SK-N-SH (cell line): ENCODE results near the gene TAPBP. TPM values are rescaled to one million over a fixed set of nuclear protein-coding genes. Genes with fewer than 3 reads are reported as not detected.
"Not testable (repeated sequence)": the region's sequence is repeated elsewhere in the genome, so short reads cannot be mapped to it uniquely, and the experiment has no call there.

Source experiments
- CTCF ChIA-PET: fragments of 300-600, 350-600 bp; formaldehyde crosslinking; extraction: SDS; loops from one replicate; lab custom pipeline; 2021; lab: Yijun Ruan, JAX
- POLR2A ChIA-PET: fragments of 350-600 bp; sonication (Branson Sonifier 250); formaldehyde crosslinking; extraction: SDS; loops from one replicate; lab custom pipeline; 2020; ENCODE audit warnings: antibody characterized with exemption, inconsistent platforms; lab: Yijun Ruan, JAX
- DNase-seq: peaks from one replicate; pipeline ENCODE4 v3.0.0; 2012
- H2AFZ ChIP-seq: fragments of 200-600 bp; sonication (generic); 2 replicates; pipeline ENCODE4 v1.8.1; 2016; ENCODE audit warnings: antibody characterized with exemption, mild to moderate bottlenecking, low read depth
- H3F3A ChIP-seq: fragments of 200-600 bp; sonication (generic); replicated peaks from 2 replicates; pipeline ENCODE3; 2016; ENCODE audit warnings: antibody characterized with exemption, mild to moderate bottlenecking; ENCODE audit not compliant: insufficient read depth
- H3K27ac ChIP-seq, 2 experiments: fragments of 200-500 bp in 1 of 2; fragments of 200-600 bp in 1 of 2; sonication (Bioruptor generic) in 1 of 2; sonication (generic), shearing (Covaris generic) in 1 of 2; 2 replicates each; pipeline versions ENCODE4 v1.5.1 to v1.6.1; 2014 to 2016; ENCODE audit warnings: low read depth in 2 of 2, inconsistent platforms in 1 of 2, low read length in 1 of 2, mild to moderate bottlenecking in 1 of 2, mixed read lengths in 1 of 2
- H3K27me3 ChIP-seq: fragments of 200-600 bp; sonication (generic), shearing (Covaris generic); 2 replicates; pipeline ENCODE4 v1.6.1; 2016; ENCODE audit warnings: mixed run types; ENCODE audit not compliant: insufficient read depth
- H3K36me3 ChIP-seq, 2 experiments: fragments of 200-500 bp in 1 of 2; fragments of 200-600 bp in 1 of 2; sonication (Bioruptor generic) in 1 of 2; sonication (generic) in 1 of 2; replicated peaks in 1 of 2; 2 replicates each; pipeline versions ENCODE3 to v1.5.1; 2014 to 2016; ENCODE audit warnings: low read length in 1 of 2, mild to moderate bottlenecking in 1 of 2; ENCODE audit not compliant: insufficient read depth in 2 of 2, control insufficient read depth in 1 of 2
- H3K4me1 ChIP-seq, 2 experiments: fragments of 200-500 bp in 1 of 2; fragments of 200-600 bp in 1 of 2; sonication (Bioruptor generic) in 1 of 2; sonication (generic), shearing (Covaris generic) in 1 of 2; 2 replicates each; pipeline versions ENCODE4 v1.5.1 to v1.6.1; 2014 to 2016; ENCODE audit warnings: low read depth in 1 of 2, low read length in 1 of 2, mixed run types in 1 of 2; ENCODE audit not compliant: insufficient read depth in 2 of 2, control insufficient read depth in 1 of 2
- H3K4me2 ChIP-seq: fragments of 200-600 bp; sonication (generic), shearing (Covaris generic); 2 replicates; pipeline ENCODE4 v1.6.1; 2017; ENCODE audit warnings: mixed run types
- H3K4me3 ChIP-seq, 2 experiments: fragments of 200-500 bp in 1 of 2; fragments of 200-600 bp in 1 of 2; sonication (Bioruptor generic) in 1 of 2; sonication (generic), shearing (Covaris generic) in 1 of 2; 2 replicates each; pipeline versions ENCODE4 v1.5.1 to v1.8.1; 2014 to 2016; ENCODE audit warnings: low read depth in 2 of 2, inconsistent platforms in 1 of 2, low read length in 1 of 2, mild to moderate bottlenecking in 1 of 2, mixed read lengths in 1 of 2, moderate library complexity in 1 of 2
- H3K79me2 ChIP-seq: fragments of 200-600 bp; sonication (generic); 2 replicates; pipeline ENCODE4 v1.8.1; 2017; ENCODE audit warnings: mild to moderate bottlenecking; ENCODE audit not compliant: insufficient read depth
- H3K9ac ChIP-seq: fragments of 200-600 bp; sonication (generic); 2 replicates; pipeline ENCODE4 v1.6.1; 2017; ENCODE audit warnings: mixed run types
- H3K9me2 ChIP-seq: fragments of 200-600 bp; sonication (generic); 2 replicates; pipeline ENCODE4 v1.6.1; 2017; ENCODE audit warnings: mixed run types
- H3K9me3 ChIP-seq: fragments of 200-600 bp; sonication (generic); 2 replicates; pipeline ENCODE4 v1.6.1; 2017; ENCODE audit warnings: mixed run types, mild to moderate bottlenecking, moderate library complexity
- H4K20me1 ChIP-seq: fragments of 200-600 bp; sonication (generic); 2 replicates; pipeline ENCODE4 v1.6.1; 2017; ENCODE audit warnings: mild to moderate bottlenecking, mixed run types; ENCODE audit not compliant: insufficient read depth
- CHD2 ChIP-seq: fragments of 150-350 bp; IDR thresholded peaks from 2 replicates; pipeline ENCODE4 v1.6.1; 2018; ENCODE audit warnings: low read length; ENCODE audit not compliant: partially characterized antibody
- ELF1 ChIP-seq: IDR thresholded peaks from 2 replicates; pipeline ENCODE4 v1.4.0; 2012
- EP300 ChIP-seq, 2 experiments: IDR thresholded peaks; 2 replicates each; pipeline versions ENCODE4 v1.4.0 to v1.6.1; 2012; ENCODE audit warnings: borderline replicate concordance in 1 of 2, low read depth in 1 of 2, low read length in 1 of 2
- GABPA ChIP-seq: IDR thresholded peaks from 2 replicates; pipeline ENCODE4 v1.4.0; 2012; ENCODE audit warnings: low read depth, mild to moderate bottlenecking
- GATA2 ChIP-seq: sonication (generic); formaldehyde crosslinking; IDR thresholded peaks from 2 replicates; pipeline ENCODE4 v1.5.0; 2020; ENCODE audit warnings: mild to moderate bottlenecking, missing genetic modification reagents
- JUND ChIP-seq: IDR thresholded peaks from 2 replicates; pipeline ENCODE4 v1.4.0; 2012
- MAX ChIP-seq: IDR thresholded peaks from 2 replicates; pipeline ENCODE4 v1.4.0; 2012; ENCODE audit warnings: low read depth
- MXI1 ChIP-seq: IDR thresholded peaks from 2 replicates; pipeline ENCODE4 v1.6.1; 2012; ENCODE audit warnings: mild to moderate bottlenecking, low read depth, low read length, improper control_type of control experiment
- NFIC ChIP-seq: IDR thresholded peaks from 2 replicates; pipeline ENCODE4 v1.4.0; 2012; ENCODE audit warnings: borderline replicate concordance
- POLR2AphosphoS5 ChIP-seq: IDR thresholded peaks from 2 replicates; pipeline ENCODE4 v1.6.1; 2012; ENCODE audit warnings: low read depth, low read length
- SIN3A ChIP-seq: IDR thresholded peaks from 2 replicates; pipeline ENCODE4 v1.6.1; 2012; ENCODE audit warnings: low read depth, mild to moderate bottlenecking, low read length, moderate library complexity, borderline replicate concordance
- SMC3 ChIP-seq: IDR thresholded peaks from 2 replicates; pipeline ENCODE4 v1.6.1; 2012; ENCODE audit warnings: low read depth, low read length, improper control_type of control experiment
- WGBS: methylation state at CpG from one replicate; pipeline ENCODE4 v1.1.6; 2017; ENCODE audit warnings: low lambda C conversion rate; 5-methylcytosine and 5-hydroxymethylcytosine counted together
- polyA plus RNA-seq, 3 experiments: library from polyadenylated mRNA; depleted of rRNA; stranded (reverse); fragments of >200 nt; gene quantifications; 2 replicates each; pipeline ENCODE4 v1.2.3, GENCODE V29; 2012
- TF ChIP-seq, protein P1 (sequence below): fragments of 150-350 bp; IDR thresholded peaks from 2 replicates; pipeline ENCODE4 v1.6.1; 2016; ENCODE audit warnings: mild to moderate bottlenecking, low read depth, low read length

TAPBP gene
- polyA plus RNA-seq, 1 of the 3 experiments (the other 2 are of a cell fraction), result 44.5 TPM

DNA sequence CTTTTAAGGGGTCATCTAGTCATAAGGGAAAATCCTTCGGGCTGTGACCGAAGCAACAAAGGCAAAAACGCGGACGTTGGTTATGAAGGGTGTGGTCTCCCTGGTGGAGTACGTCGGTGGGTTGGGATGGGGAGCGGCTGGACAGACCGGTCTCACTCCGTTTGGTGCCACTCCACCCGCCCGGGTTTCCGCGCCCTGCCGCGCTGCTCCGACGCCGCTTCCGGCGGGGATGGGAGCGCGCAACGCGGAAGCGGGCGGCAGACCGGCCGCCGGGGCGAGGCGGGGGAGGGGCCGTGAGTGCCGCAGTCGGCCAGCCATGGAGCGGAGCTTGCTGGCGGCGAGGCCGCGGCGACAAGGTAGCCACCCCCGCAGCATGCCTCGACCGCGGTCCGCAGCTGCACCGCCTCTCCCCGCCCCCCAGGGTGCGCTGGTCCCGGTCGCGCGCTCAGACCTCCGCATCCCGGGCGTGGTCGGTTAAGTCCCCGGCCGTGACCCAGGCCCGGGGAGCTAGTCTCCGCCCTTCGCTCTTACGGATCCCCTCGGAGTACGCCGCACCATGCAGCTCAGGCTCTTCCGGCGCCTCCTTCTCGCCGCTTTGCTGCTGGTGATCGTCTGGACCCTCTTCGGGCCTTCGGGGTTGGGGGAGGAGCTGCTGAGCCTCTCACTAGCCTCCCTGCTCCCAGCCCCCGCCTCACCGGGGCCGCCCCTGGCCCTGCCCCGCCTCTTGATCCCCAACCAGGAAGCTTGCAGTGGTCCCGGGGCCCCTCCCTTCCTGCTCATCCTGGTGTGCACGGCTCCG lies 36.8 kb downstream of the TAPBP start, which contains the start of gene B3GALT4 (continued):
- TF ChIP-seq CHD2, result peak; percentile 70
- no peak for TF ChIP-seq NFIC
- TF ChIP-seq SIN3A, result peak; percentile 95; the same call in 1 of the 2 replicates
- peak; percentile 12; the same call in 1 of the 2 replicates for TF ChIP-seq JUND
- TF ChIP-seq SMC3, result no peak
- TF ChIP-seq GABPA, result peak; percentile 60
- TF ChIP-seq, protein P1, sequence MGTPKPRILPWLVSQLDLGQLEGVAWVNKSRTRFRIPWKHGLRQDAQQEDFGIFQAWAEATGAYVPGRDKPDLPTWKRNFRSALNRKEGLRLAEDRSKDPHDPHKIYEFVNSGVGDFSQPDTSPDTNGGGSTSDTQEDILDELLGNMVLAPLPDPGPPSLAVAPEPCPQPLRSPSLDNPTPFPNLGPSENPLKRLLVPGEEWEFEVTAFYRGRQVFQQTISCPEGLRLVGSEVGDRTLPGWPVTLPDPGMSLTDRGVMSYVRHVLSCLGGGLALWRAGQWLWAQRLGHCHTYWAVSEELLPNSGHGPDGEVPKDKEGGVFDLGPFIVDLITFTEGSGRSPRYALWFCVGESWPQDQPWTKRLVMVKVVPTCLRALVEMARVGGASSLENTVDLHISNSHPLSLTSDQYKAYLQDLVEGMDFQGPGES, result no peak

DNA sequence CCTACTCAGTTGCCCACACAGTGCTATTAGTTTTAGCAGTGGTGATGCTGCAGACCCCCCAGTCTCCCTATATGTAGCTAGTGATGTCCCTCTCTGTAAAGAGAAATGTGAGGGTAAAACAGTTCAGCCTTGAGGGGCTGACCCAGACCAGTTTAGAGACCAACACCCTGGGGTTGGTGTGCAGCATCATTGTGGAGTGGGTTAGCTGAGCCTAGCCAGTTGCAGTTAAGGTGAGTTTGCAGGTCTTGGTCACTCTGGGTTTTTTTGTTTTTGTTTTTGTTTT lies 37.4 kb downstream of the TAPBP start:
- H3K9ac ChIP-seq, result peak overlapping the region; percentile 20; the same call in 1 of the 2 replicates
- DNase-seq, result no peak

GRCh38 chr6:33275795-33276580 lies 37.9 kb downstream of the TAPBP start:
- H3K4me2 ChIP-seq, result peak overlapping the region; percentile 94
- peak overlapping the region; percentile 86 to 88 for H3K27ac ChIP-seq
- 67% methylated on average over 16 of the region's 16 CpGs for WGBS
- not testable (repeated sequence) for DNase-seq, H2AFZ ChIP-seq, H3K9me3 ChIP-seq, H3K27me3 ChIP-seq, H3K9me2 ChIP-seq
- peaks cover 31 to 36% of the 10 kb centered on the region in 2 experiments; a peak in 3 of 4 replicates for H3K4me1 ChIP-seq
- H3K36me3 ChIP-seq, result peaks cover 46 to 56% of the 10 kb centered on the region in 2 experiments
- CTCF ChIA-PET, result interaction anchor here (1.2 to 4.9 kb wide), 6 partner anchors 14 to 27 kb away, joined by 3 to 49 read pairs (median 16); partner anchors contain the start of genes PFDN6, RGL2 and WDR46
- POLR2A ChIA-PET, result interaction anchor here (1.1 to 2.9 kb wide), 3 partner anchors 22 to 150 kb away, joined by 3 to 26 read pairs (median 3); partner anchors contain the start of gene RGL2
- peak overlapping the region; percentile 95; the same call in 1 of the 2 replicates for H3K9ac ChIP-seq
- peak overlapping the region; percentile 49 to 76 for H3K4me3 ChIP-seq
- H3K79me2 ChIP-seq, result peaks cover 47% of the 10 kb centered on the region
- peaks cover 82% of the 10 kb centered on the region for H3F3A ChIP-seq
- peaks cover 47% of the 10 kb centered on the region for H4K20me1 ChIP-seq

More for the DNA sequence above, 37.4 kb downstream of the TAPBP start:
- Histone ChIP-seq H3K4me3 (peak overlapping the region; percentile 49 to 76), H3K9me2 (no peaks in the 10 kb centered on the region), H3F3A (peaks cover 82% of the 10 kb centered on the region), H3K36me3 (peaks cover 46 to 62% of the 10 kb centered on the region in 2 experiments), H3K4me1 (peaks cover 31 to 36% of the 10 kb centered on the region in 2 experiments; a peak in 3 of 4 replicates), H3K4me2 (peak overlapping the region; percentile 94; the same call in 1 of the 2 replicates), H3K27ac (peak overlapping the region; percentile 67 to 86), H3K9me3 (no peaks in the 10 kb centered on the region), H3K27me3 (no peaks in the 10 kb centered on the region), H4K20me1 (peaks cover 47% of the 10 kb centered on the region), H2AFZ (no peak overlapping the region), H3K79me2 (peaks cover 43% of the 10 kb centered on the region)
- ChIA-PET CTCF (interaction anchor here (1.3 to 4.9 kb wide), 7 partner anchors 10 to 28 kb away, joined by 4 to 49 read pairs (median 12); partner anchors contain the start of genes PFDN6, RGL2 and WDR46), POLR2A (interaction anchor here (1.1 to 2.9 kb wide), 6 partner anchors 13 to 149 kb away, joined by 3 to 58 read pairs (median 12); partner anchors contain the start of genes PFDN6, RGL2 and WDR46)
- TF ChIP-seq EP300 (IDR thresholded peaks at IDR 0.05; ENCODE audit: borderline replicate concordance in 1 of 2, low read depth in 1 of 2, low read length in 1 of 2), result no peak
- TF ChIP-seq ELF1, result no peak
- no peak for TF ChIP-seq POLR2AphosphoS5
- no peak for TF ChIP-seq MAX
- TF ChIP-seq MXI1, result peak; percentile 3; the same call in 1 of the 2 replicates
- TF ChIP-seq GATA2 (CRISPR knock-in tag), result no peak
